Panc1 (cell line): ENCODE data around the gene RPL13. TPM values are rescaled to one million over a fixed set of nuclear protein-coding genes. Genes with fewer than 3 reads are reported as not detected.
"Not testable (repeated sequence)": the region's sequence is repeated elsewhere in the genome, so short reads cannot be mapped to it uniquely, and the experiment has no call there.

Experiments used
- ATAC-seq: fragments of 200-7000 bp; cut with Tn5 transposase; 2 replicates; pipeline ENCODE4 v1.9.1; 2020; ENCODE audit warnings: mild to moderate bottlenecking, moderate library complexity
- BruUV-seq: library from RNA; stranded (reverse); fragments of 400-500 nt; replicated peaks from 2 replicates; lab custom pipeline; 2021; lab: Mats Ljungman, UMichigan
- CTCF ChIA-PET: fragments of 300-600 bp; sonication (Branson Sonifier 250); formaldehyde crosslinking; loops from one replicate; lab custom pipeline; 2022; ENCODE audit warnings: antibody characterized with exemption; lab: Charles Lee
- POLR2A ChIA-PET: fragments of 300-600 bp; sonication (Branson Sonifier 250); formaldehyde crosslinking; loops from one replicate; lab custom pipeline; 2022; ENCODE audit warnings: antibody characterized with exemption; lab: Charles Lee
- DNase-seq: peaks from one replicate; pipeline ENCODE4 v3.0.0-alpha.2; 2010; ENCODE audit warnings: low read depth, low spot score
- H3K27ac ChIP-seq: 2 replicates; pipeline ENCODE4 v1.5.1; 2011; ENCODE audit warnings: mild to moderate bottlenecking, low read length, inconsistent platforms
- H3K27me3 ChIP-seq: fragments of 200-500 bp; sonication (Bioruptor generic); 2 replicates; pipeline ENCODE4 v1.6.0; 2014; ENCODE audit warnings: low read length, inconsistent platforms; ENCODE audit not compliant: control insufficient read depth, insufficient read depth
- H3K36me3 ChIP-seq: fragments of 200-500 bp; sonication (Bioruptor generic); 2 replicates; pipeline ENCODE4 v1.5.1; 2014; ENCODE audit warnings: inconsistent platforms, mild to moderate bottlenecking, low read length, moderate library complexity; ENCODE audit not compliant: control insufficient read depth, insufficient read depth
- H3K4me1 ChIP-seq: 2 replicates; pipeline ENCODE4 v1.5.1; 2011; ENCODE audit warnings: inconsistent platforms, mild to moderate bottlenecking, low read length, moderate library complexity; ENCODE audit not compliant: control insufficient read depth, insufficient read depth
- H3K4me3 ChIP-seq, 2 experiments: 2 replicates each; pipeline ENCODE4 v1.5.1; 2011 to 2012; ENCODE audit warnings: low read depth in 2 of 2, low read length in 2 of 2, mild to moderate bottlenecking in 2 of 2, inconsistent platforms in 1 of 2, moderate library complexity in 1 of 2
- H3K9me3 ChIP-seq: fragments of 200-500 bp; sonication (Bioruptor generic); 2 replicates; pipeline ENCODE4 v1.5.1; 2014; ENCODE audit warnings: low read depth, mild to moderate bottlenecking, inconsistent platforms, low read length, moderate library complexity; ENCODE audit not compliant: control insufficient read depth, insufficient read depth
- POLR2AphosphoS5 ChIP-seq: IDR thresholded peaks from 2 replicates; pipeline ENCODE4 v1.6.1; 2012; ENCODE audit warnings: mild to moderate bottlenecking, low read depth, low read length, moderate library complexity
- SIN3A ChIP-seq: IDR thresholded peaks from 2 replicates; pipeline ENCODE4 v1.6.1; 2012; ENCODE audit warnings: low read depth, mild to moderate bottlenecking, low read length, moderate library complexity, borderline replicate concordance; ENCODE audit not compliant: insufficient read depth
- TCF7L2 ChIP-seq: IDR thresholded peaks from 2 replicates; pipeline ENCODE4 v1.6.1; 2011; ENCODE audit warnings: mild to moderate bottlenecking, low read depth, low read length, inconsistent platforms
- in situ Hi-C: cut with HindIII; loops from 2 replicates; pipeline ENCODE4 v1.10.0; 2016; ENCODE audit warnings: low sequenced_read_pairs, low pct_unique_long_range_greater_than_20kb
- intact Hi-C: fragments of 100-400 bp; cut with micrococcal nuclease; formaldehyde crosslinking; loops from one replicate; pipeline ENCODE4 v1.10.0; 2022; ENCODE audit not compliant: unreplicated experiment
- total RNA-seq: library from RNA; stranded (reverse); gene quantifications from one replicate; pipeline ENCODE4 v1.2.1, GENCODE V29; 2021; ENCODE audit not compliant: unreplicated experiment
- TF ChIP-seq, protein P1 (sequence below), 2 experiments: IDR thresholded peaks; 2 replicates each; pipeline ENCODE4 v1.6.1; 2011 to 2012; ENCODE audit warnings: low read depth in 2 of 2, control low read depth in 1 of 2, low read length in 1 of 2, mild to moderate bottlenecking in 1 of 2, moderate library complexity in 1 of 2; ENCODE audit not compliant: insufficient read depth in 1 of 2
- TF ChIP-seq, protein P2 (sequence below): fragments of 450-650 bp; IDR thresholded peaks from 2 replicates; pipeline ENCODE4 v1.5.1; 2017; ENCODE audit warnings: mild to moderate bottlenecking

Gene RPL13
- total RNA-seq, 1 experiment from 2014 or later: 965 TPM

- Histone ChIP-seq H3K9me3 (no peaks in the 10 kb centered on the region), H3K4me3 (no peak overlapping the region), H3K36me3 (no peaks in the 10 kb centered on the region; the same call in 1 of the 2 replicates), H3K27ac (no peak overlapping the region), H3K4me1 (peaks cover 11% of the 10 kb centered on the region), H3K27me3 (no peaks in the 10 kb centered on the region)
- in situ Hi-C loops: no loop called here
- 0 out of 2 replicates have a peak, but pooled peaks have one; percentile 10 for ATAC-seq
- BruUV-seq: no TSS peak
- TF ChIP-seq, protein P1, sequence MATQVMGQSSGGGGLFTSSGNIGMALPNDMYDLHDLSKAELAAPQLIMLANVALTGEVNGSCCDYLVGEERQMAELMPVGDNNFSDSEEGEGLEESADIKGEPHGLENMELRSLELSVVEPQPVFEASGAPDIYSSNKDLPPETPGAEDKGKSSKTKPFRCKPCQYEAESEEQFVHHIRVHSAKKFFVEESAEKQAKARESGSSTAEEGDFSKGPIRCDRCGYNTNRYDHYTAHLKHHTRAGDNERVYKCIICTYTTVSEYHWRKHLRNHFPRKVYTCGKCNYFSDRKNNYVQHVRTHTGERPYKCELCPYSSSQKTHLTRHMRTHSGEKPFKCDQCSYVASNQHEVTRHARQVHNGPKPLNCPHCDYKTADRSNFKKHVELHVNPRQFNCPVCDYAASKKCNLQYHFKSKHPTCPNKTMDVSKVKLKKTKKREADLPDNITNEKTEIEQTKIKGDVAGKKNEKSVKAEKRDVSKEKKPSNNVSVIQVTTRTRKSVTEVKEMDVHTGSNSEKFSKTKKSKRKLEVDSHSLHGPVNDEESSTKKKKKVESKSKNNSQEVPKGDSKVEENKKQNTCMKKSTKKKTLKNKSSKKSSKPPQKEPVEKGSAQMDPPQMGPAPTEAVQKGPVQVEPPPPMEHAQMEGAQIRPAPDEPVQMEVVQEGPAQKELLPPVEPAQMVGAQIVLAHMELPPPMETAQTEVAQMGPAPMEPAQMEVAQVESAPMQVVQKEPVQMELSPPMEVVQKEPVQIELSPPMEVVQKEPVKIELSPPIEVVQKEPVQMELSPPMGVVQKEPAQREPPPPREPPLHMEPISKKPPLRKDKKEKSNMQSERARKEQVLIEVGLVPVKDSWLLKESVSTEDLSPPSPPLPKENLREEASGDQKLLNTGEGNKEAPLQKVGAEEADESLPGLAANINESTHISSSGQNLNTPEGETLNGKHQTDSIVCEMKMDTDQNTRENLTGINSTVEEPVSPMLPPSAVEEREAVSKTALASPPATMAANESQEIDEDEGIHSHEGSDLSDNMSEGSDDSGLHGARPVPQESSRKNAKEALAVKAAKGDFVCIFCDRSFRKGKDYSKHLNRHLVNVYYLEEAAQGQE (IDR thresholded peaks at IDR 0.05; ENCODE audit: insufficient read depth in 1 of 2, low read depth in 2 of 2, low read length in 1 of 2): no peak
- TF ChIP-seq SIN3A (no peak), TCF7L2 (no peak), POLR2AphosphoS5 (no peak)
- TF ChIP-seq, protein P2, sequence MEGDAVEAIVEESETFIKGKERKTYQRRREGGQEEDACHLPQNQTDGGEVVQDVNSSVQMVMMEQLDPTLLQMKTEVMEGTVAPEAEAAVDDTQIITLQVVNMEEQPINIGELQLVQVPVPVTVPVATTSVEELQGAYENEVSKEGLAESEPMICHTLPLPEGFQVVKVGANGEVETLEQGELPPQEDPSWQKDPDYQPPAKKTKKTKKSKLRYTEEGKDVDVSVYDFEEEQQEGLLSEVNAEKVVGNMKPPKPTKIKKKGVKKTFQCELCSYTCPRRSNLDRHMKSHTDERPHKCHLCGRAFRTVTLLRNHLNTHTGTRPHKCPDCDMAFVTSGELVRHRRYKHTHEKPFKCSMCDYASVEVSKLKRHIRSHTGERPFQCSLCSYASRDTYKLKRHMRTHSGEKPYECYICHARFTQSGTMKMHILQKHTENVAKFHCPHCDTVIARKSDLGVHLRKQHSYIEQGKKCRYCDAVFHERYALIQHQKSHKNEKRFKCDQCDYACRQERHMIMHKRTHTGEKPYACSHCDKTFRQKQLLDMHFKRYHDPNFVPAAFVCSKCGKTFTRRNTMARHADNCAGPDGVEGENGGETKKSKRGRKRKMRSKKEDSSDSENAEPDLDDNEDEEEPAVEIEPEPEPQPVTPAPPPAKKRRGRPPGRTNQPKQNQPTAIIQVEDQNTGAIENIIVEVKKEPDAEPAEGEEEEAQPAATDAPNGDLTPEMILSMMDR: no peak
- ChIA-PET POLR2A (no interaction called here), CTCF (no interaction called here)
- no peak for DNase-seq
- intact Hi-C loops: no loop called here
Measured at GRCh38 chr16:89586218-89586617, 25.7 kb downstream of the RPL13 start.

DNA sequence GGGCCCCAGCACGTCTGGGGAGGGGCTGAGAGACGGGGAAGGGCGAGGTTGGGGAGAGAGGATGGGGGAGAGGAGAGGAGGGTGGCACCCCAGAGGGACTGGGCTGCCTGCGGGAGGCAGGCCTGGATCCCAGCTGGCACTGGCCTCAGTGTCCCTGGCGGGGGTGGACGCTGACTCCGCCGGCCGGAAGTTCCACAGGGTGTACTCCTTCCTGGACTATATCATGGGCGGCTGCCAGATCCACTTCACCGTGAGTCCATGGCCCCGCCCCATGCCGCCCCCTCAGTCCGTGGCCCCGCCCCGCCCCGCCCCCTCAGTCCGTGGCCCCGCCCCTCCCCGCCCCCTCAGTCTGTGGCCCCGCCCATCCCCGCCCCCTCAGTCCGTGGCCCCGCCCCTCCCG is 26.4 kb downstream of the RPL13 start:
- H3K27me3 ChIP-seq: no peaks in the 10 kb centered on the region
- intact Hi-C loops (no loop called here), in situ Hi-C loops (no loop called here)
- DNase-seq: no peak
- H3K9me3 ChIP-seq: no peaks in the 10 kb centered on the region
- H3K27ac ChIP-seq: 0 out of 2 replicates have a peak overlapping the region, but pooled peaks have one; percentile 12
- H3K36me3 ChIP-seq: no peaks in the 10 kb centered on the region; the same call in 1 of the 2 replicates
- peaks cover 8% of the 10 kb centered on the region for H3K4me1 ChIP-seq
- ChIA-PET POLR2A (no interaction called here), CTCF (no interaction called here)
- no peak; the same call in 1 of the 2 replicates for ATAC-seq
- no peak overlapping the region for H3K4me3 ChIP-seq
- BruUV-seq: no TSS peak
- TF ChIP-seq, protein P2: no peak
- TF ChIP-seq SIN3A (no peak), TCF7L2 (no peak), POLR2AphosphoS5 (no peak)
- TF ChIP-seq, protein P1 (IDR thresholded peaks at IDR 0.05; ENCODE audit: insufficient read depth in 1 of 2, low read depth in 2 of 2, low read length in 1 of 2): no peak

DNA sequence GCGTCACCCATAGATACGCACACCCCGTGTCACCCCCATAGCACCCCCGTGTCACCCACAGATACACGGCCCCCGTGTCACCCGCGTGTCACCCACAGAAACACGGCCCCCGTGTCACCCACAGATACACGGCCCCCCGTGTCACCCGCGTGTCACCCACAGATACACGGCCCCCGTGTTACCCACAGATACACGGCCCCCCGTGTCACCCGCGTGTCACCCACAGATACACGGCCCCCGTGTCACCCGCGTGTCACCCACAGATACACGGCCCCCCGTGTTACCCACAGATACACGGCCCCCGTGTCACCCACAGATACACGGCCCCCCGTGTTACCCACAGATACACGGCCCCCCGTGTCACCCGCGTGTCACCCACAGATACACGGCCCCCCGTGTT is 27.2 kb downstream of the RPL13 start:
- H3K36me3 ChIP-seq, H3K9me3 ChIP-seq, H3K4me3 ChIP-seq, DNase-seq, in situ Hi-C loops, BruUV-seq, H3K27ac ChIP-seq, CTCF ChIA-PET, POLR2A ChIA-PET, intact Hi-C loops, H3K4me1 ChIP-seq, ATAC-seq, H3K27me3 ChIP-seq: not testable (repeated sequence)
